GM18505 (cell line): ENCODE results near the gene MRTFA.

ENCODE experiments used
- ATAC-seq: cut with Tn5 transposase; IDR thresholded peaks from one replicate; pipeline ENCODE4 v1.9.1; 2021; ENCODE audit not compliant: unreplicated experiment
- POLR2A ChIP-seq: IDR thresholded peaks from 4 replicates; pipeline ENCODE4 v1.6.1; 2011; ENCODE audit warnings: borderline replicate concordance; ENCODE audit not compliant: insufficient read depth, insufficient read length; ENCODE audit errors: extremely low read depth

Gene MRTFA

DNA sequence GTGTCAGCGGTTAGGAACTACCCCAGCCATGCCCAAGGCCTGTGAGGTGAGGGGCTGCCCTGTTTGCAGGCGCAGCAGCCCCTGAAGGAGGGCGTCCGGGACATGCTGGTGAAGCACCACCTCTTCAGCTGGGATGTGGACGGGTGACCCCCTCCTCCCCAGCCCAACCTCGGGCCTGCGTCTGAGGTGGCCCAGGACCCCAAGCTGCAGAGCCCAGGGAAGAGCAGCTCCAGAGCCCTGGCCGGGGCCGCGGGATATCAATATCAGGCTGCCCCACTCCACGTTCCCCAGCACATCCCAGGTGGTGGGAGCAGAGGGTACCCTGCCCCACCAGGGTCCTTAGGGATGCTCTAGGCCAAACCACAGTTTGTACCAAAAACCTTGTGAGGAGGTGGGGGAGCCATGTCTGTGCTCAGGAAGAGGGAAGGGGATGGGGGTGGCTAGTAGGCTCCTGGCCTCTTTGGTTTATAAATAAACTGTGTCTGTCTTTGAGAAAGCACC lies 226.9 kb downstream of the MRTFA start:
- no peak for ATAC-seq
- TF ChIP-seq POLR2A, result no peak

GRCh38 chr22:40408718-40409612 lies 227.6 kb downstream of the MRTFA start:
- peak; percentile 25 for TF ChIP-seq POLR2A
- no peak for ATAC-seq

- no peak for ATAC-seq
- TF ChIP-seq POLR2A, result peak; percentile 26
Measured at GRCh38 chr22:40407831-40408717, 228.4 kb downstream of the MRTFA start.

GRCh38 chr22:40407021-40407761 lies 229.3 kb downstream of the MRTFA start:
- TF ChIP-seq POLR2A, result no peak

DNA sequence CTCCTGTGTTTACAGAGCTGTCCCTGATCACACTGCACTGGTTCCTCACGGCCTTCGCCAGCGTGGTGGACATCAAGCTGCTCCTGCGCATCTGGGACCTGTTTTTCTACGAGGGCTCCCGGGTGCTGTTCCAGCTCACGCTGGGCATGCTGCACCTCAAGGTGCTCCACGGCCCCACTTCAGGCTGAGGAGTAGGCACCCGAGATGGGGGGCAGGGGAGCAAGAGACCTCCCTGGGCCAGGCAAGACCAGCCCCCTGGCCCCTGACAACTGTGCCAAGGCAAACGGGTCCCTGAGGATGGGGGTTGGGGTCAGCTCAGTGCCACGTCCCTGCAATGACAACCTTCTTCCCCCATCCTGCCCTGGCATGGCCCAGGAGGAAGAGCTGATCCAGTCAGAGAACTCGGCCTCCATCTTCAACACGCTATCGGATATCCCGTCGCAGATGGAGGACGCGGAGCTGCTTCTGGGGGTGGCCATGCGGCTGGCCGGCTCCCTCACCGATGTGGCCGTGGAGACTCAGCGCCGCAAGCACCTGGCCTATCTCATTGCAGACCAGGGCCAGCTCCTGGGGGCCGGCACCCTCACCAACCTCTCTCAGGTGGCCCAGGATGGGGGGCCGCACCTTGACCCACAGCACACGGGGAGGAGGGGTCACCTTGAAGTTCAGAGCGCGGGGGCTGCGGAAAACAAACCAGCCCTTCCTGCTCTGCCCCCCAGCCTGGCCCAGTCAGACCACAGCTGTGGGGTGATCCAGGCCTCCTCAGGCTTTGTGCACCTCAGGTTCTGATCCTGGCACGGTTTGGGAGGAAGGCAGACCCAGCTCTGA lies 230.2 kb downstream of the MRTFA start:
- ATAC-seq, result no peak

More at GRCh38 chr22:40407021-40407761, 229.3 kb downstream of the MRTFA start:
- ATAC-seq, result no peak

DNA sequence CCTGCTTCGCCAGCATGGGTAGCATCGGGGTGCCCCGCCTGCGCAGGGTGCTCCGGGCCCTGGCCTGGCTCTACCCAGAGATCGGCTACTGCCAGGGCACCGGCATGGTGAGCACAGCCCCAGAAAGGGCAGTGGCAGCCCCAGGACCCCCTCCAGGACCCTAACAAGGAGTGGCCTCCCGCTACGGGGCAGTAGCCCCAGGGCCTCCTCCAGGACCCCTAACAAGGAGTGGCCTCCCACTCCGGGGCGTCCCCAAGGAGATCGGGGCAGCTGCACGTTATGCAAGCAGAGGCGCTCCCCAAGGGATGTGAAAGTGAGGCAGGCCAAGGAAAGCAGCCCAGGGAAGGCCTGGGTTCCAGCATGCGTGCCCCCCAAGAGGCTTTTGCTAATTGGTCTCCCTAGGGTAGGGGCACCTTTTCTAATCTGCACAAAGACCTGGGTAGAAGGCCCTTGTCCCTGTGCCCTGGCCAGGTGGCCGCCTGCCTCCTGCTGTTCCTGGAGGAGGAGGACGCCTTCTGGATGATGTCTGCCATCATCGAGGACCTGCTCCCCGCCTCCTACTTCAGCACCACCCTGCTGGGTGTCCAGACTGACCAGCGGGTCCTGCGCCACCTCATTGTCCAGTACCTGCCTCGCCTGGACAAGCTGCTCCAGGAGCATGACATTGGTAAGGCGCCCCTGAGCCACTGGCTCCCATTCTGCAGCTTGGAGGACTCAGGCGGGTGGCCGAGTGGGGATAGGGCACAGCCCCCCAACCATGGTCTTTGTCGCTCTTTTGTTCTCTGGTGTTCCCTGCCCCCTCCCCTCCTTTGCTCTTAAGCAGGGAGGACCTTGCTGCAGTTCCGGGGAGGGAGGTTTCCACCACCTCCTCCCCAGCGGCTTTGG lies 231.1 kb downstream of the MRTFA start:
- no peak for TF ChIP-seq POLR2A
- ATAC-seq, result no peak

More for the DNA sequence above, 230.2 kb downstream of the MRTFA start:
- no peak for TF ChIP-seq POLR2A

- no peak for ATAC-seq
- TF ChIP-seq POLR2A, result no peak
Measured at GRCh38 chr22:40404251-40405177, 232.0 kb downstream of the MRTFA start.

DNA sequence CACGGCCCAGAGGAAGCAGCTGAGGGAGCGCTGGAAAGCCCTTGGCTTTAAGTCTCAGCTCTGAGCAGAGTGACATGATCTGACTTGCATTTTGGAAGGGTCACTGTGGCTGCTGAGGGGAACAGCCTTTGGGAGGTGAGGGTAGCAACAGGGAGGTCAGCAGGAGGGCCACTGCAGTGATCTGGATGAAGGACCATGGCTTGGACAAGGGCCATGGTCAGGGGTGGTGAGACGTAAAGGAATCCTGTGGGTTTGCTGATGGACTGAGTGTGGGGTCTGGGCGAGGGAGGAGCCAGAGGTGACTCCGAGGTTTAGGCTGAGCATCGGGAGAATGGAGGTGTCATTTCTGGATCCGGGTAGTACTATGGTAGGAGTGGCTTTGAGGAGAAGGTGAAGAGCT lies 232.9 kb downstream of the MRTFA start:
- ATAC-seq, result no peak
- TF ChIP-seq POLR2A, result no peak

- TF ChIP-seq POLR2A, result no peak
- no peak for ATAC-seq
Measured at GRCh38 chr22:40403141-40403540, 233.4 kb downstream of the MRTFA start.

GRCh38 chr22:40401981-40402406 lies 234.5 kb downstream of the MRTFA start:
- ATAC-seq, result no peak
- TF ChIP-seq POLR2A, result no peak
